ENCODE results near the gene ALDH4A1. TPM values are rescaled to one million over a fixed set of nuclear protein-coding genes. Genes with fewer than 3 reads are reported as not detected.

ALDH4A1 gene
- total RNA-seq, 2 experiments from 2014 or later, result 6.1 to 7.6 TPM

- no peak overlapping the region for H3K4me3 ChIP-seq (ENCODE audit: low read depth, low read length, poor library complexity, severe bottlenecking)
- TF ChIP-seq EZH2phosphoT487 (IDR thresholded peaks at IDR 0.05; ENCODE audit: borderline replicate concordance, low read depth, low read length), result no peak
- TF ChIP-seq, protein P1, sequence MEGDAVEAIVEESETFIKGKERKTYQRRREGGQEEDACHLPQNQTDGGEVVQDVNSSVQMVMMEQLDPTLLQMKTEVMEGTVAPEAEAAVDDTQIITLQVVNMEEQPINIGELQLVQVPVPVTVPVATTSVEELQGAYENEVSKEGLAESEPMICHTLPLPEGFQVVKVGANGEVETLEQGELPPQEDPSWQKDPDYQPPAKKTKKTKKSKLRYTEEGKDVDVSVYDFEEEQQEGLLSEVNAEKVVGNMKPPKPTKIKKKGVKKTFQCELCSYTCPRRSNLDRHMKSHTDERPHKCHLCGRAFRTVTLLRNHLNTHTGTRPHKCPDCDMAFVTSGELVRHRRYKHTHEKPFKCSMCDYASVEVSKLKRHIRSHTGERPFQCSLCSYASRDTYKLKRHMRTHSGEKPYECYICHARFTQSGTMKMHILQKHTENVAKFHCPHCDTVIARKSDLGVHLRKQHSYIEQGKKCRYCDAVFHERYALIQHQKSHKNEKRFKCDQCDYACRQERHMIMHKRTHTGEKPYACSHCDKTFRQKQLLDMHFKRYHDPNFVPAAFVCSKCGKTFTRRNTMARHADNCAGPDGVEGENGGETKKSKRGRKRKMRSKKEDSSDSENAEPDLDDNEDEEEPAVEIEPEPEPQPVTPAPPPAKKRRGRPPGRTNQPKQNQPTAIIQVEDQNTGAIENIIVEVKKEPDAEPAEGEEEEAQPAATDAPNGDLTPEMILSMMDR (conservative IDR thresholded peaks at IDR 0.05; ENCODE audit: low read length), result no peak
- H3K27ac ChIP-seq (ENCODE audit: low read depth, low read length, poor library complexity, severe bottlenecking), result no peak overlapping the region
- H2AFZ ChIP-seq (ENCODE audit: low read length), result no peak overlapping the region
- no peaks in the 10 kb centered on the region for H3K9me3 ChIP-seq (ENCODE audit: low read length)
- H3K9me2 ChIP-seq (ENCODE audit: insufficient read depth, low read length), result no peaks in the 10 kb centered on the region
- intact Hi-C loops (cut with micrococcal nuclease; ENCODE audit: unreplicated experiment), result no loop called here
- H3K4me1 ChIP-seq (ENCODE audit: insufficient read depth, low read length, poor library complexity, severe bottlenecking), result no peaks in the 10 kb centered on the region
- no peaks in the 10 kb centered on the region for H3K36me3 ChIP-seq (ENCODE audit: insufficient read depth, low read length)
- no peak overlapping the region for H3K4me2 ChIP-seq (ENCODE audit: low read length)
- H3K79me2 ChIP-seq (ENCODE audit: insufficient read depth, low read depth, low read length), result no peaks in the 10 kb centered on the region
- POLR2A ChIA-PET, result no interaction called here
- CTCF ChIA-PET (ENCODE audit: unreplicated experiment), result no interaction called here
- BruUV-seq (replicated peaks), result no TSS peak
- H4K20me1 ChIP-seq (ENCODE audit: insufficient read depth, low read length), result no peaks in the 10 kb centered on the region
- no peak for DNase-seq (ENCODE audit: low spot score)
Observed at GRCh38 chr1:18881642-18882431, 20.5 kb downstream of the ALDH4A1 start.

- H4K20me1 ChIP-seq (ENCODE audit: insufficient read depth, low read length), result no peaks in the 10 kb centered on the region
- no peaks in the 10 kb centered on the region for H3K79me2 ChIP-seq (ENCODE audit: insufficient read depth, low read depth, low read length)
- POLR2A ChIA-PET, result no interaction called here
- H3K4me3 ChIP-seq (ENCODE audit: low read depth, low read length, poor library complexity, severe bottlenecking), result no peak overlapping the region
- TF ChIP-seq, protein P1 (conservative IDR thresholded peaks at IDR 0.05; ENCODE audit: low read length), result no peak
- no peak for TF ChIP-seq EZH2phosphoT487 (IDR thresholded peaks at IDR 0.05; ENCODE audit: borderline replicate concordance, low read depth, low read length)
- H3K4me2 ChIP-seq (ENCODE audit: low read length), result no peak overlapping the region
- CTCF ChIA-PET (ENCODE audit: unreplicated experiment), result no interaction called here
- H3K36me3 ChIP-seq (ENCODE audit: insufficient read depth, low read length), result no peaks in the 10 kb centered on the region
- DNase-seq (ENCODE audit: low spot score), result no peak
- no TSS peak for BruUV-seq (replicated peaks)
- H3K4me1 ChIP-seq (ENCODE audit: insufficient read depth, low read length, poor library complexity, severe bottlenecking), result no peaks in the 10 kb centered on the region
- no peaks in the 10 kb centered on the region for H3K9me3 ChIP-seq (ENCODE audit: low read length)
- no peak overlapping the region for H2AFZ ChIP-seq (ENCODE audit: low read length)
- intact Hi-C loops (cut with micrococcal nuclease; ENCODE audit: unreplicated experiment), result no loop called here
- H3K27ac ChIP-seq (ENCODE audit: low read depth, low read length, poor library complexity, severe bottlenecking), result no peak overlapping the region
- no peaks in the 10 kb centered on the region for H3K9me2 ChIP-seq (ENCODE audit: insufficient read depth, low read length)
Observed at GRCh38 chr1:18881164-18881563, 21.2 kb downstream of the ALDH4A1 start.

DNA sequence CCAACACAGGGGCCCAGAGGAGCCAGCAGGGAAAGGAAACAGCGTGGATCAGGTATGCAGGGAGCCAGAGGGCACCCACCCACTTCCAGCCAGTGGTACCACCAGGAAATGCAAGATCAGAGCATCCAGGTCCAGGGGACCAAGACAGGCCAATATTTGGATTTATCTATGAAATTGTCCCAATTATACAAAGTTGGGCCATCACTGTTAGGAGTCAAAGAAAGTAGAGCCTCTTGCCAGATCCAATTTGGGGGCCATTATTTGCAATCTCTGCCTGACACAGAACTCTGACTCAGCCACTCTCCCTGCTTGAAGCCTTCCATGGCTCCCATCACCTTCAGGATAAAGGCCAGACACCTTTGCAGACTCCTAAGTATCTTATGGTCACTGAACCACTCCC lies 21.8 kb downstream of the ALDH4A1 start:
- H4K20me1 ChIP-seq (ENCODE audit: insufficient read depth, low read length), result no peaks in the 10 kb centered on the region
- DNase-seq (ENCODE audit: low spot score), result no peak
- intact Hi-C loops (cut with micrococcal nuclease; ENCODE audit: unreplicated experiment), result no loop called here
- no peaks in the 10 kb centered on the region for H3K9me3 ChIP-seq (ENCODE audit: low read length)
- H3K79me2 ChIP-seq (ENCODE audit: insufficient read depth, low read depth, low read length), result no peaks in the 10 kb centered on the region
- no peaks in the 10 kb centered on the region for H3K9me2 ChIP-seq (ENCODE audit: insufficient read depth, low read length)
- POLR2A ChIA-PET, result no interaction called here
- no TSS peak for BruUV-seq (replicated peaks)
- no peak overlapping the region for H3K27ac ChIP-seq (ENCODE audit: low read depth, low read length, poor library complexity, severe bottlenecking)
- H3K4me1 ChIP-seq (ENCODE audit: insufficient read depth, low read length, poor library complexity, severe bottlenecking), result no peaks in the 10 kb centered on the region
- H3K4me2 ChIP-seq (ENCODE audit: low read length), result no peak overlapping the region
- H3K4me3 ChIP-seq (ENCODE audit: low read depth, low read length, poor library complexity, severe bottlenecking), result no peak overlapping the region
- TF ChIP-seq, protein P1 (conservative IDR thresholded peaks at IDR 0.05; ENCODE audit: low read length), result no peak
- no peak for TF ChIP-seq EZH2phosphoT487 (IDR thresholded peaks at IDR 0.05; ENCODE audit: borderline replicate concordance, low read depth, low read length)
- CTCF ChIA-PET (ENCODE audit: unreplicated experiment), result no interaction called here
- H3K36me3 ChIP-seq (ENCODE audit: insufficient read depth, low read length), result no peaks in the 10 kb centered on the region
- H2AFZ ChIP-seq (ENCODE audit: low read length), result no peak overlapping the region
